HepG2 (cell line): ENCODE measurements around the gene GALNT5. TPM values are rescaled to one million over a fixed set of nuclear protein-coding genes. Genes with fewer than 3 reads are reported as not detected.

Source experiments
- ATAC-seq: fragments of 200-7000 bp; cut with Tn5 transposase; 3 replicates; pipeline ENCODE4 v1.9.1; 2020; ENCODE audit warnings: mild to moderate bottlenecking, moderate library complexity
- BruUV-seq: library from RNA; stranded (reverse); fragments of 400-500 nt; replicated peaks from 2 replicates; lab custom pipeline; 2021; lab: Mats Ljungman, UMichigan
- CTCF ChIA-PET: fragments of 300-600 bp; formaldehyde crosslinking; extraction: SDS; loops from one replicate; lab custom pipeline; 2021; ENCODE audit warnings: low total read pairs, inconsistent platforms, low intra/inter-chr PET ratio; lab: Yijun Ruan, JAX
- POLR2A ChIA-PET: fragments of 350-600 bp; sonication (Branson Sonifier 250); formaldehyde crosslinking; loops from one replicate; lab custom pipeline; 2020; ENCODE audit warnings: antibody characterized with exemption, inconsistent platforms; lab: Yijun Ruan, JAX
- DNase-seq: peaks from one replicate; pipeline ENCODE4 v3.0.0-alpha.2; 2015; ENCODE audit warnings: low spot score
- FAIRE-seq: peaks from 3 replicates; lab custom pipeline; 2011; peaks lifted over from hg19 to GRCh38; lab: Jason Lieb, UNC
- H2AFZ ChIP-seq: one replicate; pipeline ENCODE4 v1.6.1; 2011; ENCODE audit warnings: low read length, inconsistent platforms
- H3K27ac ChIP-seq: fragments of 300-600 bp; 3 replicates; pipeline ENCODE4 v1.8.0; 2011; ENCODE audit warnings: mixed run types, mild to moderate bottlenecking, mixed read lengths, low read length, inconsistent platforms; ENCODE audit not compliant: insufficient read depth; ENCODE audit errors: extremely low read length
- H3K27me3 ChIP-seq, 2 experiments: fragments of 200-600 bp in 1 of 2; 2 replicates in 1 of 2; 3 replicates in 1 of 2; pipeline versions ENCODE4 v1.6.0 to v1.8.0; 2011; ENCODE audit warnings: low read length in 2 of 2, mild to moderate bottlenecking in 2 of 2, moderate library complexity in 2 of 2, inconsistent platforms in 1 of 2; ENCODE audit not compliant: insufficient read depth in 2 of 2, control insufficient read depth in 1 of 2
- H3K36me3 ChIP-seq, 2 experiments: fragments of 200-600 bp in 1 of 2; replicated peaks in 1 of 2; 2 replicates in 1 of 2; 3 replicates in 1 of 2; pipeline versions ENCODE4 v1.5.1 to v1.8.0; 2011; ENCODE audit warnings: low read length in 2 of 2, inconsistent platforms in 1 of 2; ENCODE audit not compliant: insufficient read depth in 2 of 2, control insufficient read depth in 1 of 2
- H3K4me1 ChIP-seq: 2 replicates; pipeline ENCODE4 v1.5.1; 2012; ENCODE audit warnings: low read length, inconsistent platforms; ENCODE audit not compliant: insufficient read depth
- H3K4me2 ChIP-seq: 2 replicates; pipeline ENCODE4 v1.6.0; 2011; ENCODE audit warnings: low read depth, low read length, inconsistent platforms
- H3K4me3 ChIP-seq, 3 experiments: fragments of 200-600 bp in 1 of 3; sonication (generic), shearing (Covaris generic) in 1 of 3; replicated peaks in 1 of 3; 2 replicates each; pipeline ENCODE4 v1.5.1; 2011 to 2016; ENCODE audit warnings: low read length in 3 of 3, inconsistent platforms in 2 of 3, low read depth in 2 of 3, mild to moderate bottlenecking in 2 of 3, control low read depth in 1 of 3, mixed read lengths in 1 of 3; ENCODE audit not compliant: insufficient read depth in 1 of 3
- H3K79me2 ChIP-seq: one replicate; pipeline ENCODE4 v1.6.1; 2011; ENCODE audit warnings: low read length, inconsistent platforms; ENCODE audit not compliant: insufficient read depth
- H3K9ac ChIP-seq: 2 replicates; pipeline ENCODE4 v1.6.0; 2011; ENCODE audit warnings: mild to moderate bottlenecking, low read depth, low read length, inconsistent platforms; ENCODE audit not compliant: insufficient read depth
- H3K9me3 ChIP-seq: 2 replicates; pipeline ENCODE4 v1.5.1; 2012; ENCODE audit warnings: mild to moderate bottlenecking, low read length
- H4K20me1 ChIP-seq: 2 replicates; pipeline ENCODE4 v1.6.0; 2011; ENCODE audit warnings: inconsistent platforms, mild to moderate bottlenecking, low read length, moderate library complexity; ENCODE audit not compliant: insufficient read depth
- ARNT2 ChIP-seq: sonication (generic); formaldehyde crosslinking; IDR thresholded peaks from 2 replicates; pipeline ENCODE4 v1.8.0; 2022; ENCODE audit warnings: mild to moderate bottlenecking, low read depth, missing genetic modification reagents, moderate library complexity
- CTCF ChIP-seq: sonication (generic); formaldehyde crosslinking; IDR thresholded peaks from 2 replicates; pipeline ENCODE4 v1.5.0; 2020; ENCODE audit warnings: mild to moderate bottlenecking, missing genetic modification reagents, moderate library complexity
- STAG1 ChIP-seq: sonication (generic); formaldehyde crosslinking; IDR thresholded peaks from 2 replicates; pipeline ENCODE4 v1.4.0; 2020; ENCODE audit warnings: missing genetic modification reagents
- YEATS4 ChIP-seq: sonication (generic); formaldehyde crosslinking; IDR thresholded peaks from 2 replicates; pipeline ENCODE4 v1.4.0; 2020; ENCODE audit warnings: missing genetic modification reagents, borderline replicate concordance
- ZFY ChIP-seq: sonication (generic); formaldehyde crosslinking; IDR thresholded peaks from 2 replicates; pipeline ENCODE4 v1.4.0; 2020; ENCODE audit warnings: missing genetic modification reagents
- ZNF256 ChIP-seq: sonication (generic); formaldehyde crosslinking; conservative IDR thresholded peaks from 2 replicates; pipeline ENCODE4 v1.4.0; 2020; ENCODE audit warnings: missing genetic modification reagents
- ZNF274 ChIP-seq: sonication (generic); formaldehyde crosslinking; IDR thresholded peaks from 2 replicates; pipeline ENCODE4 v1.5.1; 2020; ENCODE audit warnings: mild to moderate bottlenecking, missing genetic modification reagents
- ZNF589 ChIP-seq: sonication (generic); formaldehyde crosslinking; conservative IDR thresholded peaks from 2 replicates; pipeline ENCODE4 v1.8.0; 2022; ENCODE audit warnings: mild to moderate bottlenecking, moderate library complexity, missing genetic modification reagents
- ZNF616 ChIP-seq: sonication (generic); formaldehyde crosslinking; IDR thresholded peaks from 2 replicates; pipeline ENCODE4 v1.5.0; 2020; ENCODE audit warnings: low read depth, mild to moderate bottlenecking, missing genetic modification reagents
- WGBS: methylation state at CpG from one replicate; pipeline ENCODE4 v1.1.6; 2017; ENCODE audit warnings: low lambda C conversion rate; 5-methylcytosine and 5-hydroxymethylcytosine counted together
- in situ Hi-C: cut with HindIII; loops from 2 replicates; pipeline ENCODE4 v1.10.0; 2017; ENCODE audit warnings: low pct_unique_long_range_greater_than_20kb; ENCODE audit not compliant: extremely low pct_ligation_motif_present
- intact Hi-C: fragments of 100-400 bp; cut with micrococcal nuclease; formaldehyde crosslinking; loops from one replicate; pipeline ENCODE4 v1.10.0; 2022; ENCODE audit not compliant: unreplicated experiment
- polyA plus RNA-seq, 8 experiments: library from polyadenylated mRNA; depleted of rRNA in 3 of 8; stranded (reverse) in 7 of 8; unstranded in 1 of 8; fragments of >200 nt; fragmentation: Illumina TruSeq in 4 of 8; extraction: Trizol in 4 of 8; gene quantifications; 2 replicates each; pipeline versions ENCODE4 v1.2.1 to v1.2.3, GENCODE V29; 2011 to 2016; ENCODE audit warnings: low read depth in 4 of 8, missing spikeins in 1 of 8, mixed read lengths in 1 of 8; ENCODE audit not compliant: insufficient read depth in 1 of 8
- total RNA-seq, 5 experiments: library from RNA; depleted of rRNA; stranded (reverse); fragments of >200 nt; fragmentation: Illumina TruSeq; extraction: Trizol; gene quantifications; 2 replicates each; pipeline ENCODE4 v1.2.3, GENCODE V29; 2016; ENCODE audit warnings: low read depth in 1 of 5
- TF ChIP-seq, protein P1 (sequence below): IDR thresholded peaks from 2 replicates; pipeline ENCODE4 v1.6.1; 2016; ENCODE audit warnings: low read depth, borderline replicate concordance
- TF ChIP-seq, protein P2 (sequence below): sonication (generic); formaldehyde crosslinking; IDR thresholded peaks from 2 replicates; pipeline ENCODE4 v1.4.0; 2020; ENCODE audit warnings: missing genetic modification reagents, mild to moderate bottlenecking, borderline replicate concordance

GALNT5 gene
- total and polyA plus RNA-seq, 2 of the 13 experiments (the other 11 are each of a cell fraction or from before 2014, with no cell fraction given), result not detected

DNA sequence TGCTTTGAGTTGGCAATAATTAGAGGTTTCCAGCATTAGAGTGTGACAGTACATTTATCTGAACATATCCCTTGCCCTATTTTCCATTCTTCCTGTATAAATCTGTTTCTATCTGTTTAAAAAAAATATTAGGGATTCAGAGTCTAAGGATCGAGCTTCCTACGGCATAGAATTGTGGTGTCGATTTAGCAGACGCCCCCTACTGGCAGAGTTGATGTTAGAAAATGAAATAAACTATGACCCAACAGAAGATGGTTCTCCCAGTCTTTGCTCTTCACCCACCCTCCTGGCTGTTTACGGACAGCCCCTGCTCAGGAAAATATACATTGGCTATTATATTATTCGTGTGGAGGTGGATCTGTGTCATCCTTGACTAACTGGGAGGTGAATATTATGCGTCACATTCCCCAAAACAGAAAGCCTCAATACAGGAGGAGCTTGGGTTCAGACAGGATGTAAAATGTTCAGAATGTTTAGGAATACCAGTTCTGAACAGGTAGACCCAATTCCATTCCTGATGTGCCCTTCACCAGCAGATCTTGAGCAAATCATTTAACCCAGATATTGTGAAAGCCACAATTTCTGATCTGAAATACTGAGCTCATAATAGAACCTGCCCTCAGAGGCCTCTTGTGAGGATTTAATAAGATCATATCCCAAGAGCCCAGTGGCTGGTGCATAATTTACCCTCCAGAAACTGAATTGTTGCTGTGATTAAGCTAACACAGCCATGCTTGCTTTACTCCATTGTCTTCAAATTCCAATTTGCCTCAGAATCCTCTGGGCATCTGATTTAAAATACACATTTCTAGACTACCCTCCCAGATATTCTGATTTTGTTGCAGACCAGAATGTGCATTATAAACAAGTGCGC lies 78.9 kb downstream of the GALNT5 start:
- DNase-seq (peak; percentile 44), FAIRE-seq (peak; percentile 50), ATAC-seq (peak; percentile 93)
- H3K4me2 ChIP-seq, result no peak overlapping the region
- H3K27ac ChIP-seq, result no peak overlapping the region
- WGBS, result 10% methylated on average over 8 of the region's 8 CpGs
- in situ Hi-C loops, result no loop called here
- no peak overlapping the region for H3K9ac ChIP-seq
- no TSS peak for BruUV-seq
- H3K4me3 ChIP-seq, result no peak overlapping the region
- ChIA-PET POLR2A (no interaction called here), CTCF (interaction anchor here (1.3 to 2.2 kb wide), 3 partner anchors 8 to 34 kb away, joined by 3 to 11 read pairs (median 4); no protein-coding TSS in a partner anchor)
- no peaks in the 10 kb centered on the region for H4K20me1 ChIP-seq
- H3K27me3 ChIP-seq, result no peaks in the 10 kb centered on the region
- H3K79me2 ChIP-seq, result no peaks in the 10 kb centered on the region
- peak overlapping the region; percentile 4 for H2AFZ ChIP-seq
- TF ChIP-seq ZNF274 (no peak), ZNF616 (CRISPR knock-in tag) (no peak), YEATS4 (CRISPR knock-in tag) (no peak), CTCF (CRISPR knock-in tag) (peak; percentile 69), STAG1 (CRISPR knock-in tag) (0 out of 2 replicates have a peak, but pooled peaks have one; percentile 11), ARNT2 (no peak), ZNF256 (CRISPR knock-in tag) (no peak), ZNF589 (CRISPR knock-in tag) (no peak), ZFY (CRISPR knock-in tag) (no peak)
- TF ChIP-seq, protein P1, sequence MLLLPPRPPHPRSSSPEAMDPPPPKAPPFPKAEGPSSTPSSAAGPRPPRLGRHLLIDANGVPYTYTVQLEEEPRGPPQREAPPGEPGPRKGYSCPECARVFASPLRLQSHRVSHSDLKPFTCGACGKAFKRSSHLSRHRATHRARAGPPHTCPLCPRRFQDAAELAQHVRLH (CRISPR knock-in tag), result no peak
- TF ChIP-seq, protein P2, sequence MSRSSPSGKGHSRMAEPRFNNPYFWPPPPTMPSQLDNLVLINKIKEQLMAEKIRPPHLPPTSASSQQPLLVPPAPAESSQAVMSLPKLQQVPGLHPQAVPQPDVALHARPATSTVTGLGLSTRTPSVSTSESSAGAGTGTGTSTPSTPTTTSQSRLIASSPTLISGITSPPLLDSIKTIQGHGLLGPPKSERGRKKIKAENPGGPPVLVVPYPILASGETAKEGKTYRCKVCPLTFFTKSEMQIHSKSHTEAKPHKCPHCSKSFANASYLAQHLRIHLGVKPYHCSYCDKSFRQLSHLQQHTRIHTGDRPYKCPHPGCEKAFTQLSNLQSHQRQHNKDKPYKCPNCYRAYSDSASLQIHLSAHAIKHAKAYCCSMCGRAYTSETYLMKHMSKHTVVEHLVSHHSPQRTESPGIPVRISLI, result no peak
- H3K4me1 ChIP-seq, result no peaks in the 10 kb centered on the region
- H3K9me3 ChIP-seq, result no peaks in the 10 kb centered on the region
- intact Hi-C loops, result loop anchor here (1.0 to 10.0 kb wide), 2 partner anchors 34 to 1962 kb away; no protein-coding TSS in a partner anchor
- H3K36me3 ChIP-seq, result no peaks in the 10 kb centered on the region
